Measurements from ENCODE around the gene TMIE.

TMIE gene

DNA sequence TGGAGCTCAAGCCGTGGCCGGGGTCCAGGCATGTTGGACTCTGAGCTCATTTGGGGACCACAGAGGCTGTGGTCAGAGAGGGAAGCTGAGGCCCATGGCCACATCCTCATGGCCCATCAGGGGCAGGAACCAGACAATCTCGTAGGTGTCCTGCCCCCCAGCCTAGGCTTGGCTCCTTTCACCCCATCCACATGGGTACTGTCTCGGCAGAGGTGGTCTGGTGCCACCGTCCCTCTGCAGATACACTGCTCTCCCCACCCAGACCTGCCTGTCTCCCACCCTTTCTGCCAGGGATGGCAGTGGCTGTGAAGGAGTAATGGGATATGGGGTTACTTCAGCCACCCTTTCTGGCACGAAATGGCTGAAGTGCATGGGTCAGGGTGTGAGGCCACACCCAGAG is 8.5 kb downstream of the TMIE start:
- no peak for DNase-seq

DNA sequence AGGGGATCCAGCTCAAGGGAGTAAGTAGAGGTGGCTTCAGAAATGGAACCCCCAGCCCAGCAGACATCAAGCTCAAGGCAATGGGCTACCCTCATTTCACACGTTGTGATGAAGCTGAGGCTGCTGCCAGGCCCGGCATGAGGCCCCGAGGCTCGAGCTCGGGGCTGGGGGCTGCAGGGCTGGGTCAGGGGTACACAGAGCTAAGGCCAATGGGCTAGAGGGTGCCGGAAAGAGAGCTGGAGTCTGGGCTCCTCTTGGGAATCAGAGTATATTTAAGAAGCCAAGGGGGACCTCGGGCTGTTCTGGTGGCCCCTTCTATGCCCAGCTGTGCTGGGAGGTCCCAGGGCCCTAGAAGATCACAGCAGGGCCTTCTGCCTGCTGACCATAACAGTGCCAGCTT is 9.0 kb downstream of the TMIE start:
- no peak for DNase-seq

DNA sequence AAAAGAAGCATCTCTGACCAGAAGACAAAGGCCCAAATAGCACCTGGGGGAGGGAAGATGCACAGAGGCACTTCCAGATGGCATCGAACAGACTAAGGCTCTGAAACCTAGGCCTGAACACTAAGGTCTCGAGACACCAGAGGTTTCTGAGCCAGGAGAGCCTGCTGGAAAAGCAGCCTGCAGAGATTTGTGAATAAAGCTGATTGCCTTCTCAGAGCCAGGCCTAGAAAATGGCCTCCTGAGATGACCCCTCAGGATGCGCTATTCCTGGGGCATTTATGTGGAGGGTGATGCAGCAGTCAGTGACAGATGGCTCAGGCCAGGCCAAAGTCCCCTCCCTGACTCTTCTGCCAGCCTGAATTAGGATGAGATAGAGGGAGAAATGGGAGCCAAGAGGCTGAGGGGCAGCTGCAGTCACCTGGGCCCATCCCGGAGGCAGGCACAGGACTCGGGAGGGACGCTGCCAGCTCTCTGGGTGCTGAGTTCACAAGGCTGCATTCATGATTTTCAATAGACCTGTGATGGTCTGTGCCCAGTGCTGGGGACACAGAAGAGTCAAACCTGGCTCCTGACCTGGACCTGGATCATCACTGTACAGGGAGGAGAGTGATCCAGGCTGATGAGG is 9.6 kb downstream of the TMIE start:
- DNase-seq: no peak

DNA sequence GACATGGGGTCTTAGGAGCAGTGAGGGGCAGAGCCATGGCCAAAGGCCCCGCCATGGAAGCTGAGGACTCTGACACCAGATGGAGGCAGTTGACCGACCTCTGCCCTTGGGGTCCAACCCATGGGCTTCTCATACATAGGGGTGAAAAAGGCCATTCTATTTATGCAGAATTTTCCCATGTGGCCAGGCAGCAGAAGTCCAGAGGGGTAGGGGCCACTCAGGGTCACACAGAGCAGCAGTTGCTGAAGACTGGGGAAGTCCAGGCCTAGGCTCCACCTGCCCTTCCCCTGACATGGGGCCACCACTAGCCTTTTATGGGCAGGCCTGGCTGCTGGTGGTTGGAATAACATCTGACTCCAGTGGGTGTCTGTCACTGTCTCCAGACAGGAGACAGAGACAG is 10.1 kb downstream of the TMIE start:
- no peak for DNase-seq

DNA sequence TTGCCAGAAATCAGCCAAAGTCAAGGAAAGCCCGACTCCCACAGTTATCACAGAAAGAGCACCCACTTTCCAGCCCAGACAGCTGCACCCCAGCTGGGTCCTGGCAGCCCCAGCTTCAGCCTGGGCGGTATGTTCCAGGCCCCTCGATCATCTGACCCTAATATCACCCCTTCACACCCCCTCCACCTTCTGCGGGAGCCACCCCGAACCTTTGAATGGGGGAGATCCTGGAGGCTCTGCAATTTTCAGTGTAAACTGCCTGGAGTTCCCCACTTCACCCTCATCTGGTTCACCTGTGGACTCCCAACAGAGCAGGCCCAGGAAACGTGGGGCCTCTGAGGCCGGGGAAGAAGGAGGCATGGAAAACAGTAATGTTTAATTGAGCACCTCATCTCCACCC is 10.6 kb downstream of the TMIE start:
- no peak for DNase-seq

DNA sequence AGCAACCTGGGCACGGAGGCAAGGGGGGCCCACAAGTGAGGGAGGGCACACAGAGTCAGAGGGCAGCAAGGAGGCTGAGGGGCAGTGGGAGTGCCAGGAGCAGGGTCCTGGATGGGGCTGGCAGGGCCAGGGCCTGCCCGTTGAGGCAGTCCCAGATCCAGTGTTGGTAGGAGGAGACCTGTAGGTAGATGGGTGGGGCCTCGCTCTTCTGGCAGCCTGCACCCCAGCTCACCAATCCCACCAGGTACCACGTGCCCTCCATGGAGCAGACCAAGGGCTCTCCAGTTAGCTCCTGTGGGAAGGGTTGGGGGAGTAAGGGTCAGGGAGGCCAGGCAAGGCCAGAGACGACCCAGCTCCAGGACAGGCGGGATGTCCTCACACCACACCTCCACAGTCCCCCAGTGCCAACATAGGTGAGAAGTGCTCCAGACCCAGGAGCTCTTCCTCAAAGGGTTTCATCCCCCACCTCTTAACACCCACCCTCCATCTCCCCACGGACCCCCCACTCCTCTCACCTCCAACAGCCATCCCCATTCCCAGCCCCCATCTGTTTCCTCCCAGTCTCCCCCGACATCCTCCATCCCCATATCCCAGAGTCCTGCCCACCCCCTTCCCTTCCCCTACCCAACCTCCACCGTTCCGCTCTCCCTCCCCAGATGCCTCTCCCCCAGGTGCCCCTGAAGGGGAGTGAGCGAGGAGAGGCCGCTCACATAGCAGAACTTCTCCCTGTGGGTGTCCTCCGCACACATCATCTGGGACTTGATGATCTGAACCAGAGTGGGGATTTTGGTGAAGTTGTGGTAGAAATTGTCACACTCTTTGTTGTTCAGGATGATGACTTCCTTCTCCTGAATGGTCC is 11.2 kb downstream of the TMIE start:
- DNase-seq: no peak

DNA sequence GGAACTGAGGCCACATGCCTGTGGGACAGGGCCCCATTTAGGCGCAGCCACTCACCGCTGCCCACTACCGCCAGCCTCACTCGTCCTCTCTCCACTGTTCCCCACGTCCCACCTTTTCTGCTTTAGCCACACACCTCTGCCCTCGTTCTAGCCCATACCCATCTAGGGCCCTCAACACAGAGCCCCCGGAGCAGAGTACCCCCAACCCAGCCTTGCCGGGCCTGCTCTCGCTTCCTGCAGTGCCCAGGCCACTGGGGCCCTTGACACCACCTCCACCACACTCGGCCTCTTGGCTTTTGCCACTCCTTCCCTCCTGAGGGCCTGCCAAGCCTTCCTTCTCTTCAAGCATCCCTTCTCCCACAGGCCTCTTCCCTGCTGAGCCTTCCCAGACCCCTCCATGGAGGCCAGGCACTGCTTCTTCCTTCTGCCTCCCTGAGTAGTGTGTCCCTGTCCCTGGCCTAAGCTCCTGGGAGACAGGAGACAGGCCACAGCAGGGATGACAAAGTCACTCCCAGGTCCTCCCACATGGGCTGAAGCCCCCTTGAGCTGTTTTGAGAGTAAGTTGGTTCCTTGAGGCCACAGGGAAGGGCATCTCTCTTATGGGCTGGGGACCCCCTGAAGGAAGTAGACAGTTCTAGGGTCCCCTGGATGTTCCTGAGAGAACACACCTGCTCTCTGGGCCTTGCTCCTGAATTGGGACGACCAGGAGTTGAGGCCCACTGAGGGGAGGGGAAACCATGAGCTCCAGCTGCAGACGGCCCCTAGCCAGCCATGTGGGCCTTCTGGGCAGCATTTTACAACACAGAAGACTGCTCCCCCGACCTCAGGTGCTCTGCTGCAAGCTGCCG is 12.1 kb downstream of the TMIE start:
- no peak for DNase-seq

DNA sequence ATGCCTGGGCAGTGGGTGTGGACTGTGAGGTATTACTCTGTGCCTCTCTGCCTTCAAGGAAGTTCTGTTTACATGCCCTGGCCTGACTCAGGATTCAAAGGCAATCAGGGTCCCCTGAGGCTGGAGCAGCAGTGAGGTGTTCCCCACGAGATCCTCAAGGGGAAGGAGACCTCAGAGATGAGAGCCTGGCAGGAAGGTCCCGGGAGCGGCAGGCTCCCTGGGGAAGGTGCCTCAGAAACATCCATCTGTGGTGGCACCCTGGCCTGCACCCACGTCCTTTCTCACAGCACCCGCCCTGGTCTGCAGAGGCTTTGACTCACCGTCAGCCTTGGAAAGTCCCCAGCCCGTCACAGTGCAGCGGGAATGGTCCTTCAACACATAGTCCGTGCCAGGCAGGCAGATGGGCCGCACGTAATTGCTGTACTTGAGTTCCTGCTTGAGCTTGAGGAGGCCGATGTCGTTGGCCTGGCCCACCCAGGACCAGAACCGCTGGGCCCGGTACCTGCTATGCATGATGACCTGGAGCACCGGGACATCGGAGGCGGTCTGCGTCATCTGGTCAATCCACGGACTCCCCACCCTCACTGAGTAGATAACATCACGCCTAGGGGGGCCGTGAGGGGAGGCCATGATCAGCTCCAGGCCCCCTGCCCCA is 12.8 kb downstream of the TMIE start:
- DNase-seq: no peak

DNA sequence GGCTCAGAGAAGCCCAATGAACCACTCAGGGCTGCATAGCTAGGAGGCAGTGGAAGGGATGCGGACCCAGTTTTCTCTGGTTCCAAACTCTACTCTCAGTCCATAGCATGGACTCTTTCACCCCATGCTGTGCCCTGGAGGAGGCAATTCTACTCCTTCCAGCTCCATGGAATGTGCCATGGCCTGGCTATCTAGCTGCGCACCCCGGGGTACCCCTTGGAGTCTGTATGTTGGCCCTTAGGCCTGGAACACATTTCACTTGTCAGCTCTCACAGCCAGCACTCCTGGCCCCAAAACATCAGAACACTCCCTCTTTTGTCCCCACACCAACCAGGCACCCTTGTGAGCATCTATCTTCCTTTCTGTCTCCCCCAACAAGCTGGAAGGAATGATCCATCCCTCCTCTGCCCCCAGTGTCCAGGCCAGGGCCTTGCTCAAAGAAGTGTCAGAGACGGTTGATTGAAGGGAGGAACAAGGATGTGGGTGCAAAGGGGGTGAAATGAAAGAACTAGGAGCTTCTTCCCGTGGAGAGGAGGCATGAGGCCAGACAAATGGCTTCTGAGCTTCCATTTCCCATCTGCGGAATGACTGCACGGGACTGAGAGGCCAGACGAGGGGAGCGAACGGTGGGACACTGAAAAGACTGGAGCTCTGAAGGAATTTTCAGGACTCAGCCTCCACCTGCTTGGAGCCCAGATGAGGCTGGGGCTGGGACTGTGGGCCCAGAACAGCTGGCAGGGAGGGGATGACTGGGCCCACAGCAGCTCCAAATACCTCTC is 13.7 kb downstream of the TMIE start:
- no peak for DNase-seq

DNA sequence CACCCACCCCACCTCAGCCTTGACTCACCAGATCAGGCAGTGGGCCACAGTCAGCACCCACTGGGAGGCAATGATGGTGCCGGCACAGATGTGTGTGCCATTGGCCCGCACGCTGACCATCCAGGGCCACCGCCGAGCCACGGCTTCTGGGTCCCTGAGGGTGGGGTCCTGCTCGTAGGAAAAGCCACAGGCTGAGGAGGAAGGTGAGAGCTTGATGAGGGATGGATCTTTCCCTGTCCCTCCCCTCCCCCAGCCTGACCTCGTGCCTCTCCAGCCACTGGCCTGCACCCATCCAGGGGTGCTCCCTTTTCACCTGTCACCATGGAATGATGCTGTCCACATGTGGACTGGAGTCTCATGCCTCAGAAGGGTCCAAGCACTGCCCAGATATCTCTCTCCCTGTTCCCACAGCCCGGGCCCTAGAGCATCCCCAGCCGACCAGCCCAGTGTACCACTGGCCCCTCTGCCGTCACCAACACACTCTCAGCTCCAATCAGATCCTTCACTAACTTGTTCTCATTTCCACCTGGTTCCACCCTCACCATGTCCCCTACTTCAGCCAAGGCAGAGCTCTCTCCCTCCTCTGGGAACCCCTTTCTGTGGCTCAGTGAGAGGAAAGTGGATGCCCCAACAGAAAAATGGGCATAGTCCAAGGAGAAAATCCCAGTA is 14.4 kb downstream of the TMIE start:
- no peak for DNase-seq

DNA sequence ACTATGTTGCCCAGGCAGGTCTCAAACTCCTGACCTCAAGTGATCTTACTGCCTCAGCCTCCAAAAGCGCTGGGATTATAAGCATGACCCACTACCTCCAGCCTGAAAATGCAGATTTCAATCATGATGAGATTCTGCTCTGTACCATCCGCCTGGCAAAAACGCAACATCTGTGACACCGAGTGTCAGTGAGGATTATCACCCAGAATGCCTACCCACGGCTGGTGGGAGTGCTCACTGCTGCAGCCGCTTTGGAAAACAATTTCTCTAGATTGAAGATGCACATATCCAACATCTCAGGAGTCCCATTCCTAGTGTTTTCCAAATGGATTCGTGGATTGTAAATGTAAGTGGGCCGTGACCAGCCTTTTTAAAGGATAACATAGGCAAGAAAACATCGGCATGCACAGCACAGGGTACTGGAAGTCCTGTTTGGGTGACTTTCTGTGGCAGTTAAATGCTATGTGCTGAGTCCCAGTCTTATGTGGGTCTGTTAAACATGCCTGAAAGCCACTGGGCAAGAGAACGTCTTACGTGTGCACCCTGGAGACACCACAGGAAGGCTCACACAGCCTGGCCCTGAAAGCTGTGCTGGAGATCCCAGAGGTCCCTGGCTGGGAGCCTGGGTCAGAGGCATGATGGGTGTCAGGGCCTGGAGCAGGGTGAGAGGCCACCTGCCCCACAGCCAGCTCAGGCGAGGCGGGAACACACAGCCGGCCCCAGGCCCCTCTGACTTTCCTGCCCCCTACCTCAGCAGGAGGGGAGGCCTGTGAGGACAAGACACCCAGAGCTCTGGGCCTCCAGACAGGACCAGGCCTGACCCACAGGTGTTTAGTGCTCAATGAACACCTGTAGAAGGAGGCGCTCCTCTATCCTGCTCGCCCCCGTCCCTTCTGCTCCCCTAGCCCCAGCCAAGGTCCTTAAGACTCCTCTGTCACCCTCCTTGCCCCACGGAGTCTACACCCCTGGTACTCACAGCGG is 15.6 kb downstream of the TMIE start:
- no peak for DNase-seq

DNA sequence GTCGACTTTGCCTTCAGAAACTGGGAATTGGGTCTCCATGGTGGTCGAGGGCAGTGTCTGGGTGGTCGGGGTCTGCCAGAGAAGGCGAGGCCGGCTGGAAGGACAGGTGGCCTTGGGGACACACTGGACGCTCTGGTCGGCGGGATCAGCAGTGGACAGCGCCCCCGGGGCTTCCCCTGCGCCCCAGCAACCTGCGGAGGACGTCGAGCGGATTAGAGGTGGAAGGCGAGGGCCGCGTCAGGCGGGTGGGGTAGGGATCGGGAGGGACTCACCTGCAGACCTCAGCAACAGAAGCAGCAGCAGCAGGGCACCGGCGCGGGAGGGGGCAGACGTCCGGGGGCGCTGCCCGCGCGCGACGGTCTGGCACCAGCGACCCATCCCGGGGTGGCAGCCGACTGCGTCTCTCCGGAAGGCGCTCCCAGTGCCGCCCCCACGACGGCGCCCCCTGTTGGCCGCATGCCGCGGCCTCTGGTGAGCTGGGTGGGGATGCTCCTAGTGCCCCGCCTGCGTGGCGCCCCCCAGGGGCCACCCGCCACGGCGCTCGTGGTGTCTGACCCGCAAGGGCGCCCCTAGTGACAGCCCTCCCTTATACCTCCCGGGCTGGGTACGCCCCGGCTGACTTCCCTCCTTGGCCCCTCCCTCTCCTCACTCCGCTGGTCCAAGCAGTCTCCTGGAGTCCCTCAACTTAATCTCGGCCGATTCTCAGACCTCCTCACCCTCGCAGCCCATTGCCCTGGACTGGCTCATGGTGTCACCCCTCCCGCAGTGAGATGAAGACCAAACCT is 16.4 kb downstream of the TMIE start, which contains the start of gene PRSS50:
Gene PRSS50, minus strand, starts transcription at position 423 of the 785 bp plus-strand sequence. Its CDS starts 45 bp downstream, at position 378.
- no peak for DNase-seq

DNA sequence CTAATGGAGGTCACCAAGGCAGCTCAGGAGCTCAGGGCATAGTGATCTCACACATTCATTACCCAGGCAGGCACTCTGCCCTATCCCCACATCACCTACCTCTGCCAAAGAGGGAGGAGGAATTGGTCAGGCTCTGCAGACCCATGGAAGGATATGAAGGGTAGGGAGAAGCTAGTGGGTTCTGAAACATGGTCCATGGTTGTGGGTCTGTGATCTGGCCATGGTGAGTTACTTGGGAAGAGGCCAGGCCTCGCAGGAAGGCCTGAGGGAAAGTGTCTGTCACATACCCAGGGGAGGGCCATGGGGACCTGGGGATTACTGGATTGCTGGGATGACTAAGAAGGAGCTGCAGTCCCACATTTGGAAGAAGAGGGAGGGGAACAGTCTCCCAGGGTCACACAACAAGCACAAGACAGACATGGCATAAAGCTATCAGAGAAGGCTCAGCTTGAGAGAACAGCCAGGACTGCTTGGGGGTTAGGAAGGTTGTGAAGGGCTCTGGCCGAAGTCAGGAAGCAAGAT is 17.9 kb downstream of the TMIE start:
- DNase-seq: no peak

DNA sequence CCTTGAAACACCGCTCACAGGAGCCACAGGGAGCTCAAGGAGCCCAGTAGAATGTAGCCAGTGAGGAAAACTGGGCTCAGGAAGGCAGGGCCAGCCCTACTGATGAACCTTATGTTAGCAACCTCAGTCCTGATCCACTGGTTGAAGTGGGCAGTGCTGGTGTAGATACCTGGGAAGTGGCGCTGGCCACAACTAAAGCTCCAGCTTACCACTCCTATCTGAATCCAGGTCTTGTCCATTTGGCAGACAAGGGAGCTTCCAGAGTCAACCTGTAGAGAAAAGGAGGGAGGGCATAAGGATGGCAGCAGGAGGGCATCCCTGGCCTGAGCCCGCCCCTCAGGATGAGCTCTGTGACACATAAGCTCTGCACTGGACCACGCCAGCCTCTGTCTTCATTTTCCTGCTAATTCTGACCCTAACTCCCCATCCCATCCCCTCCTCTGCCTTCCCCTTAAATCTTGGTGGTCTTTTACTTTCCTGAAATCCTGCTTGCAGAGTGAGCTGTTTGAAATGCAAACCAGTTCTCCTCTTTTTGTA is 18.6 kb downstream of the TMIE start:
- no peak for DNase-seq

DNA sequence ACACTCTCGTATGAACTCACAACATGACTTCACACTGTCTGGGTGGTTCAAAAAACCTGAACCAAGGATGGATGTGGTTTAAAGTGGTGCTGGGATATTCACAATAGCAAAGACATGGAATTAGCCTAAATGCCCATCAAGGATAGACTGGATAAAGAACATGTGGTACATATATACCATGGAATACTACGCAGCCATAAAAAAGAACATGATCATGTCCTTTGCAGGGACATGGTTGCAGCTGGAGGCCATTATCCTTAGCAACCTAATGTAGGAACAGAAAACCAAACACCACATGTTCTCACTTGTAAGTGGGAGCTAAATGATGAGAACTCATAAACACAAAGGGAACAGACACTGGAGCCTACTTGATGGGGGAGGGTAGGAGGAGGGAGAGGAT is 19.8 kb downstream of the TMIE start:
- no peak for DNase-seq

DNA sequence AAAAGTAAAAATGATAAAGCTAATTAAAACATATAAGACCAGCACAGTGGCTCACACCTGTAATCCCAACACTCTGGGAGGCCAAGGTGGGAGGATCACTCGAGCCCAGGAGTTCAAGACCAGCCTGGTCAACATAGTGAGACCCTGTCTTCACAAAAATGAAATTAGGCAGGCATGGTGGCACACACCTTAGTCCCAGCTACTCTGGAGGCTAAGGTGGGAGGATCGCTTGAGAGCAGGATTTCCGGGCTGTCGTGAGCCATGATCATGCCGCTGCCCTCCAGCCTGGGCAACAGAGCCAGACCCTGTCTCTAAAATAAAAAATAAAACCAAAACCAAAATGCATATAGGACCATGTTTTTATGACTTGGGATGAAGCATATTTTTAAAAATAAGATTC is 21.3 kb downstream of the TMIE start:
- DNase-seq: no peak

DNA sequence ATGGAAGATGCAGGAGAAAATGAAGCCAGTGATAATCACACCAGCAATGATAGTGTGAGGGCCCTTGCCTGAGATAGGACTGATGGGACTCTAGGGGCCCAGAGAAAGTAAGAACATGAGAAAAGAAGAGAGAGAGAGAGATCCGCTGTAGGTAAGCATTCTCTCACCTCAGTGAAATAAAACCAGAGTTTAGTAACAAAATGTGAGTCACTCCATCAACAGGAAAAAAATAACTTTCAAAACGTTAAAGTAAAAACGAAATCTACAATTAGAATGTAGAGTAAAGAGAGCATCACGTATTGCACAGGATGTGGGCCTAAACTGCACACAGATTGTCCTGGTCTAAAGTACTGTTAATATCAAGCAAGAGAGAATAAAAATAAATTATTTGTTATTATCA is 23.2 kb downstream of the TMIE start:
- DNase-seq: no peak

DNA sequence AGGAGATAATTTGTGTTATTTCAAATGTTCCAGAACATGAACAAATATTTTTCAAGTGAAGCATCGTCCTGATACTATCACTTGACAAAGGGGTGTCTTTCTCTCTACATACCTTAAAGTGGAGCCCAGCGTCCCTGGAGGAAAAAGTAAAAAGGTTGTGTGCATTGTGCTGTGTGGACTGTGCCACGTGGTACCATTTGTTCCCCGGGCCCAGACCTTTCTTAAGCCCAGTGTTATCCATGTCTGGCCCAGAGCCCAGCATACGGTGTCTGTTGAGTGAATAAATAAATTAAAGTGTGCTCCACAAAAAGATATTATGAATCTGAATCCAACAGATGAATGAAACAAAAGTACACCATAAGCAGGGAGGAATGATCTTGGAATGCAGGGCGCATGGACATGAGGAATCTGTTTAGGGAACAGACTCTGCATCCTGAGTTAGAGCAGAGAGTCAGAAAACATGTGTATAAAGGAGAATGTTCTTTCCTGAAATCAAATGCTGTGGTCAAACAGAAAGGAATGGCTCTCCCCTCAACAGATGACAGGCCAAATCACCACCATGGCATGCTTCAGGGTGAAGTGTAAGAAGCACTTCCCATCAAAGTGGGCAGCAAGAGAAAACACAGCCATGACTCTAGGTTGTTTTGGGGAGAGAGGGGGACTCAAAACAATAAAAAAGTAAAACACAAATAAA is 24.6 kb downstream of the TMIE start:
- DNase-seq: no peak
